ENCODE results near the gene ADGRG3.
"Not testable (repeated sequence)": the region's sequence is repeated elsewhere in the genome, so short reads cannot be mapped to it uniquely, and the experiment has no call there.

The ADGRG3 gene

DNA sequence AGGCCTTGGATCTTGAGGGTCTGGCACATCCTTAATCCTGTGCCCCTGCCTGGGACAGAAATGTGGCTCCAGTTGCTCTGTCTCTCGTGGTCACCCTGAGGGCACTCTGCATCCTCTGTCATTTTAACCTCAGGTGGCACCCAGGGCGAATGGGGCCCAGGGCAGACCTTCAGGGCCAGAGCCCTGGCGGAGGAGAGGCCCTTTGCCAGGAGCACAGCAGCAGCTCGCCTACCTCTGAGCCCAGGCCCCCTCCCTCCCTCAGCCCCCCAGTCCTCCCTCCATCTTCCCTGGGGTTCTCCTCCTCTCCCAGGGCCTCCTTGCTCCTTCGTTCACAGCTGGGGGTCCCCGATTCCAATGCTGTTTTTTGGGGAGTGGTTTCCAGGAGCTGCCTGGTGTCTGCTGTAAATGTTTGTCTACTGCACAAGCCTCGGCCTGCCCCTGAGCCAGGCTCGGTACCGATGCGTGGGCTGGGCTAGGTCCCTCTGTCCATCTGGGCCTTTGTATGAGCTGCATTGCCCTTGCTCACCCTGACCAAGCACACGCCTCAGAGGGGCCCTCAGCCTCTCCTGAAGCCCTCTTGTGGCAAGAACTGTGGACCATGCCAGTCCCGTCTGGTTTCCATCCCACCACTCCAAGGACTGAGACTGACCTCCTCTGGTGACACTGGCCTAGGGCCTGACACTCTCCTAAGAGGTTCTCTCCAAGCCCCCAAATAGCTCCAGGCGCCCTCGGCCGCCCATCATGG, 4.0 kb upstream of the ADGRG3 start:
- DNase-seq, result no peak

DNA sequence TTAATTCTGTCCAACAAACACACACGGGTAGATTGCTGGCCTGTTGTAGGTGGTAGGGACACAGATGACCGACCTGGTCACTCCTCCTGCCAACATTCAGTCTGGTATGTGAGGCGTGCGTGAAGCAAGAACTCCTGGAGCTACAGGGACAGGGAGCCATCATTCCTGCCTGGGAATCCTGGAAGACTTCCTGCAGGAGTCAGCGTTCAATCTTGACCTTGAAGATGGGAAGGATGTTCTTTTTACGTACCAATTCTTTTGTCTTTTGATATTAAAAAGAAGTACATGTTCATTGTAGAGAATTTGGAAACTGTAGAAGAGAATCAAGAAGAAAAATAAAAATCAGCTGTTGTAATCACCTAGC, 3.5 kb upstream of the ADGRG3 start:
- DNase-seq, result no peak

DNA sequence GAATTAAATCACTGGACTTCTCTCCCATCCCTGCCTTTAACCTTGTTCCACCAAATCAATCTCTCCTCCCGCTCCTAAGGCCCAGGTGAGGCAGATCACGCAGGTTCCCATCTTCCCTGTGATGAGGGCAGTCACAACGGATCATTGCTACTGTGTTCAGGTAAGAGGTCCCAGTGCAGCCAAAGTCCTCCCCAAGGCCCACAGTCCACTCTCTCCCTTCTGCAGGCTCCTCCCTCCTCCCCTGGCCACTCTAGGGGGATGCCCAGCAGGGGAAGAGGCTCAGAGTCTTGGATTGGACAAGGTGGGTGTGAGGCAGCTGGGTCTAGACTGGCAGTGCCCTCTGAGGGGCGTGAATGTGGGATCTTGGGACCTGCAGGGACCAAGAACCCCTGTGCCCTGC, 2.6 kb upstream of the ADGRG3 start:
- DNase-seq, result no peak

DNA sequence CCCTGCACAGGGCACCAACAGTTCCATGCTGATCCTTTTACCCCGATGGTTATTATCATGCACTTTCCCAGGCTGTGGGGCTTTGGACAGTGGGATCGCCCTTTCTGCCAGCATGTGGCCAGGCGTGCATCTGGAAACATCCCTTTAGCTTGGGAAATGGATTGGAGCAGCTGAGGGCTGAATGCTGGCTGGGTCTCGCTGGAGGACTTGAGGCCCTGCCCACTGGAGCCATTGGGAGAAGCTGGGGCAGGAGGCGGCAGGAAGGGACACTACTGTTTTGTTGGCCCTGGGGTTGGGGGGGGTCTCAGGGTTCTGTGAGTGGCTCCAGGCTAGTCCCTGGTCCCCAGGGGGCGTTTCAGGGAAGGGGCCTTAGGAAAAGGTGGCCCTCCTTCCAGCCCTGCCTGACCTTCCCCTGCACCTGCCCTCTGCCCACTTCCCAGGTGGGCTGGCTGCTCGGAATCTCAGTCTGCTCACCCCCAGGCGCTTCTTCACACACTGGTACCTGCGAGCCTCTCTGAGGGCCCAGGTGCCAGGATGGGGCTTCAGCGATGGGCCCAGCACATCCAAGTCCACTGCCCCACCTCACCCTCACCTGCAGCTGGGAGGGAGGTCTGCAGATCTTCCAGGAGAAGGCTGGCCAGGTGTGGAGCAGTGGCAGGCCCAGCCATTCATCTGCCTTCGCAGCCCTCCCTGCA, 1.6 kb upstream of the ADGRG3 start:
- DNase-seq, result no peak

DNA sequence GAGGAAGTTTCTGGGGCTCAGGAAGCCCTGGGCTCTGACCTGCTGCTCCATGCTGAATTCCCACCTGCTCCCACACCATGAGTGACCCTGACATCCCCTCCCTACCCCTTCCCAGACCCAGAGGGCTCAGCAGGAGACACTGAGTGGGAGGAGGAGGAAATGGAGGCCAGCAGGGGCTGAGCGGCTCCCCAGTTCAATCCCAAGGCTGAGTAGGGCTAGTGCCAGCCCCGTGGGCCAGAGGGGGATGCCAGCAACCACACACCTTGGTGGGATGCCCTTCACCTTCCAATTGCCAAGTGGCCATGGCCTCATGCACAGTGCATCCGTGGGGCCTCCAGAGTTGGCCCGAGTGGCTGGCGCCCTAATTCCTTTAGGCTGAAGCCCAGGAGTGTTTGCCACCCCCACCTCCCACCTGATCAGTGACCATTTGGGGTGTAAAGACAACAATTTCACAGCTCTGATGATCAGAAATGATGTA, 1.0 kb upstream of the ADGRG3 start:
- DNase-seq, result no peak

DNA sequence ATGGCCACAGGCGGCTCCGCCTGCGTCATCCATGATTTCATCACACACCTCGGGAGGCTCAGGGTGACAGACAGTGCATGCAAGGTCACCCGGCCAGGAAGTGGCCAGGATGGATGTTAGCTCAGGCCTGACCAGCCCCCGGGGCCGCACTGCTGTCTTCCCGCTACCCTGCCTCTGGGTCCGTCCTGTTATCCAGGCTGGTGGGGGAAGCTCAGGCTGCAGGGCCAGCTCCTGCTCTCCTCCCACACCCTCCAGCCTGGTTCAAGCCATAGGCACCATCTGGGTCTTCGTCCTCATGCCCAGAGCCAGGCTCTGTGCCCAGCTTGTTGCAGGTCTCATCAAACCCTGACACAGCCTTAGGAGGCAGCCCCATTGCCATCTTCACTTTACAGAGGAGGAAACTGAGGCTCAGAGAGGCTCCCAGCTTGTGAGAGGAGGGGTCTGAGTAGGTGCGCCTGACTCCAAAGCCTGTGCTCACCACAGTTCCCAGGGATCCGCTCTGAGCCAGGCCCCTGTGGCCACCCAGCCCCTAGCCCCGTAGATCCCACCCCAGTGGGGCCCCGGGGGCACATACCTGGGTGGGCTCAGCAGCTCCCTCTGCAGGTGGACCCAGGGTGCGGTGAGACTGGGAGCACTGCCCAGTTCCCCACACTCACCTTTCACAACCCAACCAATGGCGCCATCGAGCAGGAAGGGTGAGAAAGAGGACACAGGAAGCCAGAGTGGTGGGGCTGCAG, 412 bp upstream of the ADGRG3 start:
- no peak for DNase-seq

DNA sequence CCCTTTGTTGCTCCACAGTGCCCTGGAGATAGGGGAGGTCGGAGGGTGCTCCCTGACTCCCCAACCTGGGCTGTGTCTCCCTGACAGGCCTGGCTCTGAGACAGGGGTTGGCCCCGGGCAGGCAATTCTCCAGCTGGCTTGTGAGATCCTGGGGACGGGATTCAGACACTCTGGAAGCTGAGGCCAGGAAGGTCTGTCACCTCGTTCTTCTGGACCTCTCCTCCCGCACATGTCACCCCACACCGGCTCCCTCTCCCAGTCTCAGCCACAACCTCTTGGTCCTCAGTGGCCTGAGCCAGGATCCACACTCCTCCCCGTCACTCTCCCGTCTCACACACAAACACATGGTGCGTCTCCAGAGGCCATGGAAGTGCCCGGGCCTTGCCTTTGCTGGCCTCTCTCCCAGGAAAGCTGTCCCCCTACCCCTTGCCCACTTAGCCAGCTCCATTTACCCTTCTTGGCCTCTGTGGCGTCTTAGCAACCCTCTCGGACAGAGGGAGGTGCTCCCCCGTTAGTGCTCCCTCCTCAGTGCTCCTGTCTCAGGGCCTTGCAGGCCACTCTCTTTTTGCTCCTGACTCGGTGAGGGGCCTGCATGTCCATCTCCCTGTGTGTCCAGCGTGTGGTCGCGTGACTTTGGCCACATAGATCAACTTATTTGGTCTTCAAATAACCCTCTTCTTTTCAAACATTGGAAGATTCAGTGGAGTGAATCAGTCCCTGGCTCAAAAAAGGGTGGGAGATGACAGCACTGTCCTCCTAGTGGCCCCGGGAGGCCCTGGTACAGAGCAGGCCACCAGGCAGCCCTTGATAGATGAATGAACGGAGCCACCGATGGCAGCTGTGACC, 747 bp downstream of the ADGRG3 start:
- DNase-seq, result no peak

DNA sequence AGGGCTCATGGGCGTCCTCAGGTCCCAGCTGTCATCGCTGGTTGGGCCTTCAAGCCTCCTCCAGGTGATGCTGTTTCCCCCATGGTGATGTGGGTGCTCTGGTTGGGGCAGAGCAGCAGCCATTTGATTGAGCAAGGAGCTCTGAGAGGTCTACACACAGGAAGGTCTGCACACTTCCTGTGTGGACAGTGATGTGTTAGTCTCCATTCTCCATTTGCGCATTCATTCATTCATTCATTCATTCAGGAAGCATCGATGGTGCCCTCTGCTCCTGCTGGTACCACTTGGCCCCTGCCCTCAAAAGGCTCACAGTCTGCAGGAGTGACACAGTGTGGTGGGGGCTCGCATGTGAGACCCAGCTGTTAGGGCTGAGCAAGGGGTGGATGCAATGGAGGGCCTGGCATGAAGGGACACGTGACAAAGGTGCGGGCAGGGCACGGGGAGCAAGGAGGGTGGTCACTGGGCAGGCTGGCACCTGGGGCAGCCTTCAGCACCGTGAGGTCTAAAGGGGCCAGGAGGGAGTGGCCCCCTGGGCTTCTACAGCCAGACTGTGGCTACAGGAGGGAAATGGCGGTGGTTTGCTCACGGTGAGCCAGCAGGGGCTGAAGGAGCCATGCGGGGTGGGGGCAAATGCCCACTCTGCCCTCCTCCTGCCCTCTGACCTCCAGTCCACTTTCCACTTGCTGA, 1.5 kb downstream of the ADGRG3 start:
- no peak for DNase-seq

DNA sequence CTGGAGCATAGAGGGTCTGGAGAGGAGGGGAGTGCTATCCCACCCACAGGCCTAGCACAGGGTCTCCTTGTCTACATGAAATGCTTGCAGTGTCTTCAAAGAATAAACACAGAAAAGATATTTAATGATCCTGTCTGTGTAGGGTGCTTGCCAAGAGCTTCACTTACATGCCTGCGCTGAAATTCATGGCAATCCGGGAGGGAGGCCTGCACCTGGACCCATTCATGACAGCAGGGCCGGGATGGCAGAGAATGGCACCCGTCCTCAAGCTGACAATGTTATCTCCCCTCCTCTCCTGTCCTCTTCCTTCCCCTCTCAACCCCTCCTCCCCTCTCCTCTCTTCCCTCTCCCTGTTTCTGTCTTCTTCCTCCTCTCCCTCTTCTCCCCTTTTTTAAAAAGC, 2.1 kb downstream of the ADGRG3 start:
- no peak for DNase-seq

DNA sequence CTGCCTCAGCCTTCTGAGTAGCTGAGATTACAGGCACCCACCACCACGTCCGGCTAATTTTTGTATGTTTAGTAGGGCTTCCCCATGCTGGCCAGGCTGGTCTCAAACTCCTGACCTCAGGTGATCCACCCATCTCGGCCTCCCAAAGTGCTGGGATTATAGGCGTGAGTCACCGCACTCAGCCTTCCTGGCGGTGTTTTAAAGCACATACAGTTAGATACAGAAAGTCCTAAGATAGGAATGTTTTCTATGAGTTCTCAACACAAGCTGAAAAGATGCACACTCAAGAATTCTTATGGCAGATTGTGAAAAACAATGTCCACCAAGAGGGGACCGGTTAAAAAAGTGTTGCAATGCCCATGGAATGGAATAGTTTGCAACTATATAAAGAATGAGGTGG, 3.3 kb downstream of the ADGRG3 start:
- not testable (repeated sequence) for DNase-seq

DNA sequence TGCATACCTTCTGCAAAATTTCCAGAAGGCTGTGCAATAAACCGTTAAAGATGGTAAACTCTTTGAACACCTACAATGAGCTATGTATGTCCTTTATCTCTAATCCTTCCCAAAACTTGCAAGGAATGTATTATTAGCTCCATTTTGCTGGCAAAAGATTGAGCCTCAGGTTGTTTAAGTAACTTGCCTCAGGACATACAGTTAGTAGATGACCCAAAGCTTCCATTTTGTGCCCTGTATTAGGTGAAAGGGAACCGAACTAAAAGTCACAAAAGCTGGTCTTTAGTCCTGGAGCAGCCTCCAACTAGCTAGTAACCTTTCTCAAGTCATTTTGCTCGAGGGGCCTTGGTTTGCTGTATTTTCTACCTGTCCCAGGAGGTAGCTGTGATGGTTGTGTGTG, 4.3 kb downstream of the ADGRG3 start:
- DNase-seq, result no peak

DNA sequence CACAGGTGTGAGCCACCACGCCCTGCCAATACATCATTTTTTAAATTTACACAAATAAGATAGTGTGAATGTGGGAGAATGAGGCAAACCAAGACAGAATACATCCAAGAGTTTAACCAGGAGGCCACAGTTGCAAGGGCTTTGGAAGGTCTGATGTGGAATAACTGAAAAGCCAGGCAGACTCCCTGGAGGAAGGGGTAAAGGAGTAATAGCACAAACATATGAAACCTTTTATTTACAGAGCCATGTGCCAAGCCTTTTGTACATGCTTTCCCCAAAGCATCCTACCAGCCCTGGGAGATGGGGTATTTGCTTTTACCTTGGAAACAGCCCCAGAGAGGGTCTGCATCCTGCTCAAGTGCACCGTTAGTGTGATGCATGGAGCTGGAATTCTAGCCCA, 4.7 kb downstream of the ADGRG3 start:
- no peak for DNase-seq

DNA sequence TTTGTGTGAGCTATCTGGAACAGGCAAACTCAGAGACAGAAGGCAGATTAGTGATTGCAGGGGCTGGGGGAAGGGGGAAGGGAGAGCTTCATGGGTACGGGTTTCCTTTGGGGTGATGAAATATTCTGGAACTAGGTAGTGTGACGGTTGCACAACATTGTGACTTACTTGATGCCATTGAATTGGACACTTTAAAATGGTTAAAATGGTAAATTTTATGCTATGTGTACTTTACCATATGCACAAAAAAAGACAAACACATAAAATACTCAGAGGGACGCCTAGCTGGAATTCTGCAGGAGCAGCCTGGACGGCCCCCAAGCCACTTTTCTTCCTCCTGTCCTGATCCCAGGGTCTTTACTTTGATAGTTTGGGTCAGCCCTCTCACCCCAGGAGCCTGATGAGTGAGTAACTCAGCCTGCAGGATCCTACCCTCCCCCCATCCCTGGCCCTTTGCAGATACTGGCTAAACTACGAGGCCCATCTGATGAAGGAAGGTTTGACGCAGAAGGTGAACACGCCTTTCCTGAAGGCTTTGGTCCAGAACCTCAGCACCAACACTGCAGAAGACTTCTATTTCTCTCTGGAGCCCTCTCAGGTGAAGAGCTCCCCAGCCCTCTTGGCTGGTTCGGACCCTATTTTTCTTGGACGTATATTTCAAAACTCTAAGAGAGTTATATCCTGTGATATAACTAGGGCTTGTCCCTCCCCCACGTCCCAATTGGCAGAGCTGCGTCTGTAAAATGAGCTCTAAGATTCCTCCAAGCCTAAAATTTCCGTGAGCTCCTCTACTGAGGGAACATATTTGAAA, 7.8 kb downstream of the ADGRG3 start:
- DNase-seq, result peak; percentile 13

DNA sequence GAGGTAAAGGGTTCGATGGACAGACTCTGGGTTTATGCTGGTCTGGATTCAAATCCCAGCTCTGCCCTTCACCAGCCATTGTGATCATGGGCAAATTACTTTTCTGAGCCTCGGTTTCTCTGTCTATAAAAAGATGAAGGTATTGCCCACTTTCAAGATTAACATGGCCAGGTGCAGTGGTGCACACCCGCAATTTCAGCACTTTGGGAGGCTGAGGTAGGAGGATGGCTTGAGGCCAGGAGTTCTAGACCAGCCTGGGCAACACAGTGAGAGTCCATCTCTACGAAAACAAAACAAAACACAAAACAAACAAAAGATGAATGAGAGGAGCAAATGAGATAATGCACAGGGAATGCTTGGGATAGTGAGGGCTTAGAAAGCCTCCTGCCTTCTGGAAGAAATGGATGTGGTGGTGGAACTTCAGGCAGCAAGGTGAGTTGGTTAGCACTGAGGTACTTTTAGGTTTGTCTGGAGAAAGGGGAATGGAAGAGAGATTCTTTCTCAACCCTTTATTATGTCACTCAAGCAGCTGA, 8.5 kb downstream of the ADGRG3 start:
- DNase-seq, result no peak

DNA sequence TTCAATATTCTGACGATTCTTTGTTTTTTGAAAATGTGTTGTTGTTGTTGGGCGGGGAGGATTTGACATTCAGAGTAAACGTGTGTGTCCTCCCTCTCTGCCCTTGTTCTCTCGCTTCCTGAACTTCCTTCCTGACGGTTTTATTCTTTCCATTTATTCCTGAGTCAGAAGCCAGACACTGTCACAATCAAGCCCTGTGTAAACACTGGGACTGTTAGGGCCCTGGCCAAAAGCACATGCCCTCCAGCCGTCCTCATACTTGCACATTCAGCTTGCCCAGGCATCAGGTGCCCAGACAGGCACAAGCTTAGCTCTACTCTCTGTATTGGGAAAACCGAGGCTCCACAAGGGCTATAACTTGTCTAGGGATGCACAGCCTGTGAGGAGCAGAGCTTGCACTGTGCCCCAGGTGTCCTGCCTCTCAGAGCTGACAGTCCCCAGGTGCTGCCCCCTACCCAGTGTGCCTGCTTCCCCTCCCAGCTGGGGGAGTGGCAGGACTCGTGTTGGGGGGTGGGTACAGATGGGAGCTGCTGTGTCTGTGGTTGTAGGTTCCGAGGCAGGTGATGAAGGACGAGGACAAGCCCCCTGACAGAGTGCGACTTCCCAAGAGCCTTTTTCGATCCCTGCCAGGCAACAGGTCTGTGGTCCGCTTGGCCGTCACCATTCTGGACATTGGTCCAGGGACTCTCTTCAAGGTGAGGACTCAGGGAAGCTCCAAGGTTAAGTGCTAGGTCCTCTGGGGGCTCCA, 9.7 kb downstream of the ADGRG3 start:
- DNase-seq, result no peak

DNA sequence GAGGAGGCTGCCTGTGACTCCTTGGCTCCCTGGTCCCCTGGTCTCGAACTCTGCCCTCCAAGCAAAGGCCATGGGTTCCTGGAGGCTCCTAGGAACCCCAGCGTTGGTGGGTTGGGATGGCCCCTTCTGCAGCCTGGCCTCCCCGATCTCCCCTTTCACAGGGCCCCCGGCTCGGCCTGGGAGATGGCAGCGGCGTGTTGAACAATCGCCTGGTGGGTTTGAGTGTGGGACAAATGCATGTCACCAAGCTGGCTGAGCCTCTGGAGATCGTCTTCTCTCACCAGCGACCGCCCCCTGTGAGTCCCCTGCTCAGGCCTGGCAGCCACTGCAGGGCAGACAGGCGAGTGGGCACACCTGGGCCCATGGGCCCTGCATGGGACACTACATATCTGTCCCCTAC, 10.9 kb downstream of the ADGRG3 start:
- DNase-seq, result no peak

DNA sequence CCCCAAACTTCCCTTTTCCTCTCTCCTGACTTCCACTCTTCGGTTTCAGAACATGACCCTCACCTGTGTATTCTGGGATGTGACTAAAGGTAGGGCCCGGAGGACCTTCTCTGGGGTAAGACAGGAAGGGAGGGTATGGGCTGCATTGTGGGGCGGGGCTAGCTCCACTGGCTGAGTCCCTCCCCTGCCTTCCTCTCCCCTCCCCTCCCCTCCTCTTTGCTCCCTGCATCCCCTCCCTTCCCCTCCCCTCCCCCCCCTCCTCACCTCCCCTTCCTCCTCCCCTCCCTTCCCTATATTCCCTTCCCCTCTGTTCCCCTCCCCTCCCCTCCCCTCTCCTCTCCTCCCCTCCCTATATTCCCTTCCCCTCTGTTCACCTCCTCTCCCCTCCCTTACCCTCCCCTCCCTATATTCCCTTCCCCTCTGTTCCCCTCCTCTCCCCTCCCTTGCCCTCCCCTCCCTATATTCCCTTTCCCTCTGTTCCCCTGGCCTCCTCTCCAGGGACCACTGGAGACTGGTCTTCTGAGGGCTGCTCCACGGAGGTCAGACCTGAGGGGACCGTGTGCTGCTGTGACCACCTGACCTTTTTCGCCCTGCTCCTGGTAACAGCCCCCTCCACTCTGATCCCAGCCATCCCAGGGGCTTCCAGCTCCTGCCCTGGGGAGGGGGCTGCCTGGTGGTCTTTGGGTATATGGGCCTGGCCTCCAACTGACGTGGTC, 11.8 kb downstream of the ADGRG3 start:
- no peak for DNase-seq

DNA sequence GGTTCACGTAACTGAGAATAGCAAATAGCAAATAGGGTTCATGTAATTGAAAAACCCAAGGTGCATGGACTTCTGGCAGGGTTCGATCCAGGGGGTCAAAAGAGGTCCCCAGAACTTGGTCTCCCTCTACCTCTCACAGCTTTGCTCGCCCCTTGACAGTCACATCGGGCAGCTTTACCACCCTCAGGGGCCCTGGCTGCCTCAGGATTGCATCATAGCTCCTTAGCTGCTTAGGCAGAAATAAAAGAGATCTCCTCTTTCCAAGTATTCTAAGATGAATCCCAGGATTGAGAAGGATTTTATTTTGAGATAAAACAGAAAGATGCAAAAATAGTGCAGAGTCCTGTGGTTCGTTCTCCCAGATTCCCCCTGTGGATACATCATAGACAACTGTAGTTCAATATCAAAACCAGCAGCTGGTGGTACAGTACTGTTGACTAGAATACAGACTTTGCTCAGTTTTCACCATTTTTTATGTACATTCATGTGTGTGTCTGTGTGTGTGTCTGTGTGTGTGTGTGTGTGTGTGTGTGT, 12.8 kb downstream of the ADGRG3 start:
- DNase-seq, result no peak
